NOMO-1 treated with DMSO at 0.1 percent for 48 hours (cell line): Measurements from ENCODE around the gene LZTR1.
A peak's percentile ranks its signal among the peaks of the same experiment; 100 is the strongest.

ENCODE experiments used
- DNase-seq: peaks from one replicate; lab custom pipeline; 2025; ENCODE audit not compliant: unreplicated experiment; lab: John Stamatoyannopoulos, UW

Gene LZTR1

DNA sequence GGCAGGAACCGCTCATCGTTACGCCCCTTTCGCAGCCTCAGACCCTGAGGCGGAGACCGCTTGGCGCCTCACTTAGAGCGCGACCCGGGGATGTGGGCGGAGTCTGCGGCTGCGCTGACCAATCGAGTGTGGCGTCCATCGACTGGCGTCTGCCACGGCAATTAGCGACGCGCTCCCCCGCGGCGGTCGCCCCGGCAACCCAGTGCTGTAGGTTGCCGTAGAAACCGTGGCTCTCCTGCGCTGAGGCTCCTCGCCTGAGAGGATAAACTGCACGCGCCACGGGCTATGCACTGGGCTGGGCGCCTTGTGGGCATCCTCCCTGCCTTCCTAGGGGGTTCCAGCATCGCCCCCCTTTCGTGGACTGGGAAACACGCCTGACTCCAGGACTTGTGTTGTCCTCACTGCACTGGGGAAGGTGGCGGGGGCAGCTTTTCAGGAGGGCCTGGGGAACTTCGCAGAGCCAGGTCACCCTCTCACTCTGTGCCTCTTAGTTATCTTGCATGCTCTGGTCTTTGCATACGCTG is 32.2 kb downstream of the LZTR1 start:
- peak; percentile 93 for DNase-seq

DNA sequence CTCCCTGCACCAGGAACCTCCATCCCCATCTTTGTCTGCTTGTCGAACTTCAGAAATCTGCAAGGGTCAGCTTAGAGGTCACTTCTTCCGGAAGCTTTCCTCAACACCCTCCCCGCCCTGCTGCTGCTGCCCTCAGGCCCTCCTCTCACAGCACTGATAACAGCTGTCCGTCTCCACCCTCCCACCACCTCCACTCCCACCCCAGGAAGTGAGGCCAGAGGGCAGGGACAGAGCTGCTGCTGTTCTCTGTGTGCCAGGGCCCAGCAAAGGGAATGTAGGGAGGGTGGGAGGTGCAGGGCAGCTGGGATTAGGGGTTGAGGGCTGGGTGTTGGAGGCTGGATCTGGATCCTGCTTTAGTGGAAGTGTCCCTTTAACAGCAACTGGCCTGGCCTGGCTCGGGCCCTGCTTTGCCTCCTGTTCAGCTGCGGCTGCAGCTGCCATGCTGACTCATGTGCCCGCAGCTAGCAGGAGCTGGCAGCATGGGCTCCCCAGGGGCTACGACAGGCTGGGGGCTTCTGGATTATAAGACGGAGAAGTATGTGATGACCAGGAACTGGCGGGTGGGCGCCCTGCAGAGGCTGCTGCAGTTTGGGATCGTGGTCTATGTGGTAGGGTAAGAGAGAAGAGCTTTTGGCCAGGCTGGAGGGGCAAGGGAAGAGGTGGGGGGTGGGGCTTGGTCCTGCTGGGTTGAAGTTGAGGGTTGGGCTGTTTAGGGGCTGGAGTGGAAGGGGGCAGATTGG is 32.8 kb downstream of the LZTR1 start, which contains the start of gene P2RX6:
Gene P2RX6 (plus strand): TSS at position 440 of the 740 bp plus-strand sequence. CDS start 10 bp downstream, at position 450.
- no peak for DNase-seq

DNA sequence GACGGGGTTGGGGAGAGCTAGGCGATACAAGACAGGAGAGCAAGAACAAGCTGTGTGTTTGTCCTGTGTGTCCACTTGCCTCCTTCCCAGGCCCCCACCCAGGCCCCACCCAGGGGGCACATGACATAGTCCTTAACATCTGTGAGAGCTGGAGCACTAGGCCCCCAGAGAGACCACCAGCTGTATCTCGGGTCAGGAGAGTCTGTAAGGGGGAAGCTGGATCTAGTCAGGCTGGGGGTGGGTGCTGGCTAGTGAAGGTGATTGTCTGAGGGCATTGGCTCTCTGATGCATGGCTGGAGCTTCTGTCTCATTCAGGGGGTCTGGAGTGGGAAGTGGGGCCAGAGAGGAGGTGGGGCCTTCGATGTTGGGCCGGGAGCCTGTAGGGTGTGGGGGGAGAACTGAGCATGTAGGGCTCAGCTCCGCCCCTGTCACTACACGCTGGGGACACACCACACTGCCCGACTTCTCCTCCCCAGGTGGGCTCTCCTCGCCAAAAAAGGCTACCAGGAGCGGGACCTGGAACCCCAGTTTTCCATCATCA is 33.4 kb downstream of the LZTR1 start:
- DNase-seq: no peak

DNA sequence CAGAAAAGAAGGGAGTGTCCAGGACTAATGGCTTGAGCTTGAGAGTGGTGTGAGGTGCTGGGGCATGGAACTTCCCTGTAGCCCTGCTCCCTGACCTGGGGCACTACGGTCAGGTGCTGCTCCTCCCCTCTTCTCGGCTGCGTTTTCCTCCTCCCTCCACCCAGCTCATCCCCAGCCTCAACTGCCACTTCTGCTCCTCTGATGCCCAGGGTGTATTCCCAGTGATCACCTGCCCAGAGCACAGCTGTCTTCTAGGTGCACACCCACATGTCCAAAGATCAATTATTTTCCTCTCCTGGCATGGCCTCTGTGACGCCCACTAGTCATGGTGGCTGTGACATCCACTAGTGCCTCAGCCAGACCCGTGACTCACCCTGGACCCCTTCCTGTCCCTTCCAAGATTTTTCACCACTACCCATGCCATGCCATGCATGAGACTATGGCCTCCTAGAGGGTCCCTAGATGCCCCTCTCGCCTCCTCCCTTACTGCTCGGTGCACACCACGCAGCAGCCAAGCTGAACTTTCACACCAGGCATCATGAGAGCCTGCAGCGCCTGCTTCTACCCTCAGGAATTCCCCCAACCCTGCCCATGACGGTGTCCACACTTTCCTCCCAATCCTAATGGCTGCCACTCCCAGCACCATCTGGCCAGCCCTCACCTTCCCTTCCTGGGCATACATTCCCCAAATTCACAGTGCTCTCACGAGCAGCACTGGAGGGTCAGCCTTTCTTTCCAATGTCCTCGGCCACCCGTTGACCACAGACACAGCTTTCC is 34.7 kb downstream of the LZTR1 start:
- DNase-seq: no peak

DNA sequence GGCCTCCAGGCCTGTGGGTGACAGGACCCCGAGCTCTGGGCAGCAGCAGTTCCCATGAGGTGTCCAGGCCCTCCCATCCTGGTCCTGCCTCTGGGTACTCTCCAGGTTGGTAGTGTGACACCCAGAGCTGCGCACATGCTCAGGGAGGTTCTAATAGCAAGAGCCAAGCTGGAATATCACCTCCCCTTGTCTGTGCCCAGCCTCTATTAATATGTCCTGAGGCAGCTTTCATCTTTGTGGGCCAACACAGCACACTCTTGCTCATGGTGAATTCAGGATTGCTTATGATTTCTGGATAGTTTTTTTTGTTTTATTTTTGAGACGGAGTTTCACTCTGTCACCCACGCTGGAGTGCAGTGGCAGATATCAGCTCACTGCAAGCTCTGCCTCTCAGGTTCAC is 36.2 kb downstream of the LZTR1 start:
- DNase-seq: no peak

DNA sequence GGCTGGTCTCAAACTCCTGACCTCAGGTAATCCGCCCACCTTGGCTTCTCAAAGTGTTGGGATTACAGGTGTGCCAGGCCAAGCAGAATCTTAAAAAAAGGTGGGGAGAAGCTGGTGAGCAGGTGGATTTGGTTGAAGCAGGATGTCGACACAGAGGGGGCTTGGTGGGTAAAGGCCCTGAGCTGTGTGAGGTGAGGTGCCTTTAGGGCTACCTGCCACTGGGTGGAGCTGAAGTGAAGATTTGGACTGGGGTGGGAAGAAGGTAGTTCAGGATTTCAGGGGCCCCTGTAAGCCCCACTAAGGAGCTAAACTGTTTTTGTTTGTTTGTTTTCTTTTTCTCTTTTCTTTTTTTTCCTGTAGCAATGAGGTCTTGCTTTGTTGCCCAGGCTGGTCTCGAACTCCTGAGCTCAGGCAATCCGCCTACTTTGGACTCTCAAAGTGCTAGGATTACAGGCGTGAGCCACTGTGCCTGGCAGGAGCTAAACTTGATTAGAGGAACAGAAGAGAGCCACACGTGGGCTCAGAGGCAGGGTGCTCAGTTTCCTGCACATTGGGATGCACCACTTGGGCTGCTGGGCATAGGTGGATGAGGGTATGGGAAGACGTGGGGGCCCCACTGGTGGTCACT is 38.8 kb downstream of the LZTR1 start:
- peak; percentile 14 for DNase-seq

DNA sequence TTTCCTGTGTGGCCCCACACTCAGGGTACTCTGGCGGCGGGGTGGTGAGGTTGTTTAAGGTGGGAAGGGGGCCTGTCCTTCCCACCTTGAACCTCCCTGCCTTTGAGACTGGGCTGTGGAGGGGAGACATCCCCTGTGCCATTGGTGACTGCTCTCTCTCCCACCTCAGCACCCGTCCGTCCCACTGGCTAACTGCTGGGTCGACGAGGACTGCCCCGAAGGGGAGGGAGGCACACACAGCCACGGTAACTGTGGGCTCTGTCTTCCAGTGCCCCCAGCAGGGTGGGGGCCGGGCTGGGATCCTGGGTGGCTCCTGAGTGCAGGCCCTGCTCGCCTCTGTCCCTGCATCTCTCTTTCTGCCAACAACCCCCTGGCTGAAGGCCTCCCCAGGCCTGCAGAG is 40.4 kb downstream of the LZTR1 start:
- no peak for DNase-seq

DNA sequence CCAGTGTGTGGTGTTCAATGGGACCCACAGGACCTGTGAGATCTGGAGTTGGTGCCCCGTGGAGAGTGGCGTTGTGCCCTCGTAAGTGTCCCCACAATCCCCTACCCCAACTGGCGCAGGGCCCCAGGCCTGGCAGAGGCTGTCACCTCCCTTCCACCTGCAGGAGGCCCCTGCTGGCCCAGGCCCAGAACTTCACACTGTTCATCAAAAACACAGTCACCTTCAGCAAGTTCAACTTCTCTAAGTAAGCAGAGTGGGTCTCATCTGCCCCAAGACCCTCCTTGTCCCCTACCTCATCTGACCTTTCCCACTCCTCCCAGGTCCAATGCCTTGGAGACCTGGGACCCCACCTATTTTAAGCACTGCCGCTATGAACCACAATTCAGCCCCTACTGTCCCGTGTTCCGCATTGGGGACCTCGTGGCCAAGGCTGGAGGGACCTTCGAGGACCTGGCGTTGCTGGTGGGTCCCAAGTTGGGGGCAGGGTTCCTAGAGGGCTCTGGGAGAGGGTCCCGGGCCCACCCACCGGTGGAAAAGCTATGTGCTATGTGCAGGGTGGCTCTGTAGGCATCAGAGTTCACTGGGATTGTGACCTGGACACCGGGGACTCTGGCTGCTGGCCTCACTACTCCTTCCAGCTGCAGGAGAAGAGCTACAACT is 41.0 kb downstream of the LZTR1 start:
- no peak for DNase-seq

DNA sequence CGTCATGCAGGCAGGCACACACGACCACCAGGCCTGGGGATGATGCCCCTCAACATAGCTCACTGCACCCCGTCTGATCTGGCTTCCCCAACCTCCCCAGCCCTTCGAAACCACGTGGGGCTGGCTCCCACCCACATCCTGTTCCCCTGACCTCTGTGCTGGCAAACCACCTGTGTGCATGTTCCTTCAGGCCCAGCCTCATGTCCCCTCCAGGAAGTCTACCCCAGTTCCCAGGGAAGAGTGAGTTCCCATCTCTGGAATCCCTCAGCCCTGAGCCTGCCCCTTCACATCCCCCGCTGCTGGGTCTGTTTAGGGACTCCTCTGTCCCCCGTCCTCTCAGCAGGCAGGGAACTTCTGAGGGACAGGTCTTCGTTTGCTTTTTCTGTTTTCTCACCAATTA is 43.2 kb downstream of the LZTR1 start:
- no peak for DNase-seq

DNA sequence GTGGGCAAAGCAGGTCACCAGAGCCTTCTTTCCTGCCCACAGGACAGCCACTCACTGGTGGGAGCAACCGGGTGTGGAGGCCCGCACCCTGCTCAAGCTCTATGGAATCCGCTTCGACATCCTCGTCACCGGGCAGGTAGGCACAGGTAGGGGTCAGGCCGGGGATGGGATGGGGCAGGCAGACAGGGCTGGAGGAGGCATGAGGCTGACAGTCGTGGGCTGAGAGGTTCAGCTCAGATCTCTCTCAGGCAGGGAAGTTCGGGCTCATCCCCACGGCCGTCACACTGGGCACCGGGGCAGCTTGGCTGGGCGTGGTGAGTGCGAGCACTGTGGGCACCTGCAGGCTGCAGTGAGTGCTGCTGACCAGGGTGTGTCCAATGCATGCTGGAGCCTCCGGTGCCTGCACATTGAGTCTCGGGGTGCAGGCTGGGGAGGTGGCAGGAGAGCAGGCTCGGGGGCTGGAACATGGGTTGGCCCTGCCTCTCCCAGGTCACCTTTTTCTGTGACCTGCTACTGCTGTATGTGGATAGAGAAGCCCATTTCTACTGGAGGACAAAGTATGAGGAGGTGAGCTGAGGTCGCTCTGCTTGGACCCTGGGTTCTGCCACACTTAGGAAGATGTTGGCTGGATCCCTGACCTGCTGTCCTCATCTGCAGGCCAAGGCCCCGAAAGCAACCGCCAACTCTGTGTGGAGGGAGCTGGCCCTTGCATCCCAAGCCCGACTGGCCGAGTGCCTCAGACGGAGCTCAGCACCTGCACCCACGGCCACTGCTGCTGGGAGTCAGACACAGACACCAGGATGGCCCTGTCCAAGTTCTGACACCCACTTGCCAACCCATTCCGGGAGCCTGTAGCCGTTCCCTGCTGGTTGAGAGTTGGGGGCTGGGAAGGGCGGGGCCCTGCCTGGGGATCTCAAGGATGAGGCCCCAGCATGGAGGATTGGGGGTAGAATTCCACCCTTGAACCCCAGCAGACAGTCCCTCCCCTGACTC is 44.0 kb downstream of the LZTR1 start:
- no peak for DNase-seq

DNA sequence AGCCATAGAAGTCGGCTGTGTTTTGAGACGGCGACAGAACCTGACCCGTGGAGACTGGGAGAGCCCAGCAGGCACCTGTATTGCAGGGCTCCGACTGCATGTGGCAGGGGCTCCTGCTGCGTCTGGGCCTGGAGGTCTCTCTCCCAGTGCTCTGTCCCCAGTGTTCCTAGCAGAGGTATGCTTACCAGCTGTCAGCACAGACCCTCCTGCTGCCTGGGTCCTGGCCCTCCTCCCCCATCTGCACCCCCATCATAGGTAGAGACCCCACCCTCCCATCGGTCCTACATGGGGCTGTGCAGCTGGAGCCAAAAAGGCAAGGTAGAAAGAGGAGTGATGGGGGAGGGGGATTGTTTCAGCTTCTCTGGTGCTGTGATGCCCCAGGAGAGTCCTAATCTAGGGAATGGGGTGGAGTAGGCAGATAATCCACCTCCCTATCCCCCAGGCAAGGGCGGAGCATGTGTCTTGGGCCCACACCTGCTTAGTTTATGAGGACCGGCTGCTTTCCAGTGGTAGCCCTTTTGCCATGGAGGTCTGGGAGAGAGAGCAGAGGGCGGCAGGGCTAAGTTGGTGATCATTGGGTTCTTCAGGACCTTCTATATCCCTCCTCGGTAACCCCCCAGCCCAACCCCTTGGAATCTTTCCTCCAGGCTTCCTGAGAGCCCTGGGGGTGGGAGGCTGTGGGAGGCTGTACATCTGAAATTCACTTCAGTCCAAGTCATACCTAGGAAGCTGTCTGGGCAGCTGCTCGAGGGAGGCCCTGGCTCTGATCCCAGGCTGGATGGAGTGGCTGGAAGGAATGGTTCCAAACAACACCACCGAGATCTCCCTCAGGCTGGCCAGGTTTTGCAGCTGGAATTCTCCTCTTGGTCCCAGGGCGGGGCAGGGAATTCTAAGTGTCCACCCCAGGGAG is 44.9 kb downstream of the LZTR1 start:
- no peak for DNase-seq

DNA sequence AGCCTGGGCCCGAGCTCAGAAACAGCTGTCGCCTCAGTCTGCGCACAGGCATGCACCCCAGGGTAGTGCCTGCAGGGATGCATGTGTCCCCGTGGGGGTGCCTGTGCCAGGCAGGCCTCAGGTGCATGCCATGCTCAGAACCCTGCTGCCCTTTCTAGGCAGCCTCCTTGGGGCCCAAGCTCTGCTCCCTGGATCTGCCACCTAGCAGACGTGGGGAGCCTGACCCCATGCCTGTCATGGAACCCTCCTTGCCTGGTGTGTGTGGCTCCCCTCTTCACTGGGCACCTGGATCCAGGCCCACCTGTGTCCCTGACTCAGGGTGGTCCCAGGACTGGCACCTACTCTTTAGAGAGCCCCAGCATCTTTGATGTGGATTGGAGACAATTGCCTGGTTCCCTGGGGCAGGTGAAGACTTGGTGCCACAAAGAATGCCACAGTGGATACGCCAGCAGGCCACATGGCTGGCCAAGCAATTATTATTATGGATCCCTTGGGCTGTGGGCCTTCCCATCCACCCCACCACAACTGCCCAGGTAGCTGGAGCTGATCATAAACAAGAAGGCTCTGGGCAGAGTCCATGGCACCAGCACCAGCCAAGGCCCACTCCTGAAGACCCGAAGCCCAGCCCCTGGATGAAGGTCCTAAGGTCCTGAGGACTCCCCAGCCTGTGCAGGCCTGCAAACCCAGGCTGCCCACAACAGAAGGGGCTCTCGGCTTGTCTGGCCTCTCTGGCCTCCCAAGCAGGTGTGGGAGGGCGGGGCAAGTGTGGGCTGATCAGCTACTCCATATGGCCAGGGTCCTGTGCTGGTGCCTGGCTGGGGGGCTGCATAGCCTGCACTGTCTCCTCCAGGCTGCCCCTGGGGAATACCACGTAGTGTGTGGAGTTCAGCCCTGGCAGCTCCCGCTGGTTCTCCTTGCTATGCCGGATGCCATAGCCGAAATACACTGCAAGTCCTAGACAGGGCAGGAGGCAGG is 46.5 kb downstream of the LZTR1 start:
- no peak for DNase-seq

DNA sequence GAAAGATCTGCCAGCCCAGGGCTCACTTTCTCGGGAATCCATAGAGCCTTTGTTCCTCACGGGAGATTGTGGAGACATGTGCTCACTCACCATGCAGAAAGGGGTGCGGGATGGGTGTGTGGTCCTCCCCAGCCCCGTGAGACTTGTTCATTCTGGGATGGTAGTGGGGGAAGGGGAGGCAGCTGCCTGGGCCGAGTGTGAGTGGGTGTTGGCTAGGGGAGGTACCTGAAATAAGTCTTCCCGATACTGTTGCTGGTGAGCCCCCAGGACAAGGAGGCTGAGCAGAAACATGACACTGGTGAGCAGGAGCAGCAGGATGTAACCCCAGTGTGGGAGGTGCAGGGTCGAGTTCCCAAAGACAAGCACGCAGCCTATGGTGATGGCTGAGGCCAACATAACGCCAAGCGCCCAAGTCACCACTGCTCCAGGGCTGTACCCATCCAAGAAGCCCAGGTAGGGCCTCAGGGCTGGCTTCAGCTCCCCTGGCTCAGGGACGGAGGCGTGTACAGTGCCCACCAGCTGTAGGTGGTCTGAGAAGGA is 47.5 kb downstream of the LZTR1 start:
- DNase-seq: no peak

DNA sequence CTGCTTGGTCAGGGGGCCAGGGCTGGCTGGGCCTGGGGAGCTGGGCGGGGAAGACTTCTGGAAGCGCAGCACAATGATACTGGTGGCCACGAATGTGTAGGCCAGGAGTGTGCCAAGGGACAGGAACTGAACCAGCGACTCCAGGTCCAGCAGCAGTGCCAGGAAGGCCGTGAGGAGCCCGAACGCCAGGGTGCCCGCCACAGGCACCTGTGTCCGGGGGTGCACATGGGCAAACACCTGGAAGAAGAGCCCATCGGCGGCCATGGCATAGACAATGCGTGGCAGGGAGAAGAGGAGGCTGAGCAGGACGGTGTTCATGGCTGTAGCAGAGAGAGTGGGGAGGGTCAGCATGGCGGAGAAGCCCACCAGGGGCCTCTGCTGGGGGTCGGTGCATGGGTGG is 47.9 kb downstream of the LZTR1 start:
- DNase-seq: no peak

DNA sequence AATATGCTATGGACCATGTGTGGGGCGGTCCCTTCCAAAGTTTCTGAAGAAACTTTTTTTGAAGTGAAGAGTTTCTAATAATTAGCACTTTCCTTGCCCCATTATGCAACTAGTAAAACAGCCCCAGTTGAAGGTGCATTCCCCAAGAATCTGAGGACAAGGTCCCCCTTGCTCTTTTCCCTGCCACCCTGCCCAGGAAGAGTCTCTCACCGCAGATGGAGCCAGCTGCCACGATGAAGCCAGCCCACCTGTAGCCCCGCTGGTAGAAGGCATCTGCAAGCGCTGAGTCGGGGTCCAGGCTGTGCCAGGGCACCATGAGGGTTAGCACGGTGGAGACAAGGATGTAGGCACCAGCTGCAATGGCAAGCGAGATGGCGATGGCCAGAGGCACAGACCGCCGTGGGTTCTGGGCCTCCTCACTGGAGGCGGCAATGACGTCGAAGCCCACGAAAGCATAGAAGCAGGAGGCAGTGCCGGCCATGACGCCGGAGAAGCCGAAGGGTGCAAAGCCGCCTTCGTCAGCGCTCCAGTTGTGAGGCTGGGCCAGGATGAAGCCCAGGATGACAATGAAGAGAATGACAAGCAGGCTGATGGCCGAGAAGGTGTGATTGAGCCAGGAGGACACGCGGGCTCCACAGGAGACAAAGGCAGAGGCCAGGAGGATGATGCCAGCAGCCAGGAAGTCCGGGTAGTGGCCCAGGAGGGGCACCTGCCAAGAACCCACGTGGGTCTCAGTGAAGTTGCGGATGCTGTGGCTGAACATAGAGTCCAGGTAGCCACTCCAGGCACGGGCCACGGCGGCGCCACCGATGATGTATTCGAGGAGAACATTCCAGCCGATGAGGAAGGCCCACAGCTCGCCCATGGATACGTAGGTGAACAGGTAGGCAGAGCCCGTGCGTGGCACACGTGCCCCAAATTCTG is 48.8 kb downstream of the LZTR1 start:
- no peak for DNase-seq

DNA sequence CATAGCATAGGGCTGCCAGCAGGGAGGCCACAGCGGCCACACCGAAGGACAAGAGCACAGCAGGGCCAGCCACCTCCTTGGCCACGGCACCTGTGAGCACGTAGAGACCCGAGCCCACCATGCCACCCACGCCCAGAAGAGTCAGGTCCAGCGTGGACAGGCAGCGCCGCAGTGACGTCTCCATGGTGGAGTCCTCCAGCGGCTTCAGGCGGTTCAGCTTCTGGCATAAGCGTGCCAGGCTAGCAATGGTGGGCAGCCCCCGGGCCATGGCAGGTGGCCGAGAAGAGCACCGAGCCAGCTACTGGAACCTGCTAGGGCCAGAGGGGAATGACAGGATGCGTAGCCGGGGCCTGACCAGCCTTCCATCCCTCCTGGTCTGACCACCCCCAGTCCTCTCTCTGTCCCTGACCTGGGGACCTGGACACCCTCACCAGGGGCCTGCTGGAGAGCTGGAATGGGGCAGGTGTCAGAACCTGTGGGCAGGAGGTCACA is 49.5 kb downstream of the LZTR1 start:
- DNase-seq: no peak
